Keratinocyte (primary cell): ENCODE measurements around the gene DENND6B.

Experiments
- CTCF ChIP-seq, 3 experiments: IDR thresholded peaks in 1 of 3; conservative IDR thresholded peaks in 1 of 3; optimal IDR thresholded peaks in 1 of 3; 2 replicates in 2 of 3; 3 replicates in 1 of 3; pipeline versions ENCODE3 to v1.5.1; 2011; ENCODE audit warnings: low read length in 3 of 3, mild to moderate bottlenecking in 3 of 3, moderate library complexity in 2 of 3, control low read depth in 1 of 3, inconsistent platforms in 1 of 3; ENCODE audit not compliant: insufficient read depth in 2 of 3; ENCODE audit errors: extremely low read depth in 1 of 3
- EZH2 ChIP-seq: IDR thresholded peaks from one replicate; pipeline ENCODE4 v1.6.1; 2012; ENCODE audit warnings: inconsistent platforms, mild to moderate bottlenecking, low read length, moderate library complexity

GRCh38 chr22:50276143-50276542 lies 50.7 kb downstream of the DENND6B start:
- TF ChIP-seq CTCF (optimal IDR thresholded peaks at IDR 0.05 in 1 of 3, IDR thresholded peaks at IDR 0.05 in 1 of 3, conservative IDR thresholded peaks at IDR 0.05 in 1 of 3; ENCODE audit: extremely low read depth in 1 of 3, insufficient read depth in 2 of 3, low read length in 3 of 3) (peak; percentile 45 to 82 (median 65)), EZH2 (no peak)
